Loucy (cell line): ENCODE data around the gene PLEKHD1.

Source experiments
- EZH2phosphoT487 ChIP-seq: fragments of 200-600 bp; IDR thresholded peaks from 2 replicates; pipeline ENCODE4 v1.6.1; 2018; ENCODE audit warnings: antibody characterized with exemption, mild to moderate bottlenecking, moderate library complexity, borderline replicate concordance
- TF ChIP-seq, protein P1 (sequence below): fragments of 200-600 bp; sonication (generic); conservative IDR thresholded peaks from 2 replicates; pipeline ENCODE4 v1.5.1; 2014; ENCODE audit warnings: mild to moderate bottlenecking, antibody characterized with exemption, low read length

DNA sequence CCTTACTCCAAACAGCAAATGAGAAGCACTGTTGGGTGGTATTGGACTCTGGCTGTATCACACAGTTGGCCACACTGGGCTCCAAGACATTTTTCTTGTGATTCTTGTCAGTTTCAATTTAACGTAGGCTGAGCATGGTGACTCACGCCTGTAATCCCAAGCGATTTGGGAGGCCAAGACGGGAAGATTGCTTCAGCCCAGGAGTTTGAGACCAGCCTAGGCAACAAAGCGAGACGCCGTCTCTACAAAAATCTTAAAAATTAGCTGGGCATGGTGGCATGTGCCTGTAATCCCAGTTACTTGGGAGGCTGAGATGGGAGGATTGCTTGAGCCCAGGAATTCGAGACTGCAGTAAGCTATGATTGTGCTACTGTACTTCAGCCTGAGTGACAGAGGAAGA, 35.3 kb upstream of the PLEKHD1 start:
- TF ChIP-seq, protein P1, sequence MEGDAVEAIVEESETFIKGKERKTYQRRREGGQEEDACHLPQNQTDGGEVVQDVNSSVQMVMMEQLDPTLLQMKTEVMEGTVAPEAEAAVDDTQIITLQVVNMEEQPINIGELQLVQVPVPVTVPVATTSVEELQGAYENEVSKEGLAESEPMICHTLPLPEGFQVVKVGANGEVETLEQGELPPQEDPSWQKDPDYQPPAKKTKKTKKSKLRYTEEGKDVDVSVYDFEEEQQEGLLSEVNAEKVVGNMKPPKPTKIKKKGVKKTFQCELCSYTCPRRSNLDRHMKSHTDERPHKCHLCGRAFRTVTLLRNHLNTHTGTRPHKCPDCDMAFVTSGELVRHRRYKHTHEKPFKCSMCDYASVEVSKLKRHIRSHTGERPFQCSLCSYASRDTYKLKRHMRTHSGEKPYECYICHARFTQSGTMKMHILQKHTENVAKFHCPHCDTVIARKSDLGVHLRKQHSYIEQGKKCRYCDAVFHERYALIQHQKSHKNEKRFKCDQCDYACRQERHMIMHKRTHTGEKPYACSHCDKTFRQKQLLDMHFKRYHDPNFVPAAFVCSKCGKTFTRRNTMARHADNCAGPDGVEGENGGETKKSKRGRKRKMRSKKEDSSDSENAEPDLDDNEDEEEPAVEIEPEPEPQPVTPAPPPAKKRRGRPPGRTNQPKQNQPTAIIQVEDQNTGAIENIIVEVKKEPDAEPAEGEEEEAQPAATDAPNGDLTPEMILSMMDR, result no peak
- no peak for TF ChIP-seq EZH2phosphoT487
